Activated T-cell treated with anti-CD3 and anti-CD28 coated beads for 48 hours (primary cell): ENCODE data around the gene VSTM2L.
A peak's percentile ranks its signal among the peaks of the same experiment; 100 is the strongest.

ENCODE experiments used
- DNase-seq: peaks from one replicate; pipeline ENCODE4 v3.0.0-alpha.2; 2020; ENCODE audit warnings: low read depth

Gene VSTM2L

GRCh38 chr20:37899105-37900045 lies 3.6 kb upstream of the VSTM2L start:
- no peak for DNase-seq

GRCh38 chr20:37901240-37901639 lies 1.7 kb upstream of the VSTM2L start:
- DNase-seq = no peak

GRCh38 chr20:37901654-37902503 lies 1.0 kb upstream of the VSTM2L start:
- DNase-seq = peak; percentile 19

DNA sequence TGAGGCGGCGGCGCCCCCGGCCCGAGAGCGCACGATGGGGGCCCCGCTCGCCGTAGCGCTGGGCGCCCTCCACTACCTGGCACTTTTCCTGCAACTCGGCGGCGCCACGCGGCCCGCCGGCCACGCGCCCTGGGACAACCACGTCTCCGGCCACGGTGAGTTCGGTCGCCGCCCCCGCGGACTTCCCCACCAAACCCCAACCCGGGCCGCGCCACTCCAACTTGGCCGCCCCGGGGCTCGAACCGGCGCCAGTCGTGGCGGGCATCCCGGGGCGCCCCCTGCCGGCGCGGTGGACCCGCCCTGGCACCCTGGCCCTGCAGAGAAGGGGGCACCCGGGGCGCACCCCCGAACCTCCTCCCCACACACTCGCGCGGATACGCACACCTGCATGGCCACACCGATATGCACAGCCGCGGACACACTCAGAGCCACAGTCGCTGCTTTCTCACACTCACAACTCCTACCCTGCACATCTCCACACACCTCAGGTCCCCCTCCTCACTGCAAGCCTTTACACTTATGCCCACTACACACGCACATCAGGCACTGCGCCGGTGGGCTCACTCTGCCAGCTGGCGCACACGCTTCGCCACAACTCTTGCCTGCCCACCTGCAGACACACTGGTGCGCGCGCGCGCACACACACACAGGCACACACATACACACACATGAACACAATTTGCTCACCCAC lies 535 bp downstream of the VSTM2L start:
- DNase-seq = no peak

DNA sequence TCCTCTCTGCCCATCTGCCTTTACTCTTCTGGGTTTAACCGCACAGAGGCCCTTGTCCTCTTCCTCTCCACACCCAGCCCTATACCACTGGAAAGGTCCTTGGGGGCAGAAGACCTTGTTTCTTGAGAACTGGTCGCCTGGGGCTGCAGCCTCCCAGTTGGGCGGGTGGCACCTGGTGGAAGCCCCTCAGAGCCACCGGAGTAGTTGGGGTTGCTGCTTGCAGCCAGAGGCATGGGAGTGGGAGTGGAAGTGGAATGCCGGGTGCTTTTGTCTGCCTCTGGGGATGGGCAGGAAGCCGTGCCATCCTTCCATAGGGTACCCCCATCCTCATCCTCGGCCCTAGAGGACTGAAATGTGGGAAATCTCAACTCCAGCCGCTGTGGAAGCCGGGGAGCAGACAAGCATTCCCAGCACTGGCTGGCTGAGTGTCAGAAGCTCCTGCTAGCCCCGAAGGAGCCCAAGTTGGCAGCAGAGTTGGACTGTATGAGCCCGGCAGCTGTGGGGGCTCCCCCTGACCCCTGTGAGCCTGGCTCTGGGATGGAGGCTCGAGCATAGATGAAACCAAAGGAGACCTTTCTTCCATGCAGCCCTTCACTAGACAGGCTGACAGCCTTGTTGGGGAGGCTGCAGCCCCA lies 1.2 kb downstream of the VSTM2L start:
- DNase-seq = no peak

DNA sequence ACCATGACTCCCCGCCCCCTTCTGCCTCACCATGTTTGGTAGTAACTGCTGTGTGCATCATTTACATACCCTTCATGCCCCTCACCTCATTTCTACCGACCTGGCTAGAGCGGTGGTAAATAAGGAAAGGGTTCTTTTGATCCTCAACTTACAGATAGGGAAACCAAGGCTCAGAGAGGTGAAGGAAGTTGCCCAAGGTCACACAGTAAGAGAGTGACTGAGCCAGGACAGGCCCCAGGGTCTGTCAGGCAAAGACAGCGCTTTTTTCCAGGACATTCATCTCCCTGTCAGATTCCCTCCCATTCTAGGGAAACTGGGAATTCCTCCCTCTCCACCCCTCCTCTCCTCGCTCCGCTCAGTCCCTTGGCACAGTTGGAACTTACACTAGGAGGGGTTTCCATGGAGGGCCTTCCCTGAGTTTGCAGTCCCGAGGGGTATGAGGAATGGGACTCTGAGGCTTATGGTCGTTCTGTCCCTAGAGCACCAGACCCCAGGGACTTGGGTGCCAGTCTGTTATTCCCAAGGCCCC lies 2.0 kb downstream of the VSTM2L start:
- no peak for DNase-seq

GRCh38 chr20:37905671-37906613 lies 3.0 kb downstream of the VSTM2L start:
- no peak for DNase-seq

DNA sequence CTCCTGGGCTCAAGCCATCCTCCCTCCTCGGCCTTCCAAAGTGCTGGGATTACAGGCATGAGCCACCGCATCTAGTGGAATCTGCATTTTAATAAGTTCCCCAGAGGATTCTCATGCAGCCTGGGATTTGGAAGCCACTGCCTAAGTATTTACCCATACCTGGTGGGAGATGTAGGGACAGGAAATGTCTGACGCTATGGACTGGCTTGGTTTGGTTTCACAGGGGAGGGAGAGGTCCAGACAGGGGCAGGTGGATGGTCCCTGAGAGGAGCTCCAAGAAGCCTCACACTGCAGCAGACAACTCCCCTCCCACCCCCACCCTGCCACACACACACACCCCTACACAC lies 4.4 kb downstream of the VSTM2L start:
- DNase-seq = no peak

GRCh38 chr20:37907677-37908401 lies 4.9 kb downstream of the VSTM2L start:
- DNase-seq = no peak

GRCh38 chr20:37911261-37911660 lies 8.3 kb downstream of the VSTM2L start:
- DNase-seq = no peak

DNA sequence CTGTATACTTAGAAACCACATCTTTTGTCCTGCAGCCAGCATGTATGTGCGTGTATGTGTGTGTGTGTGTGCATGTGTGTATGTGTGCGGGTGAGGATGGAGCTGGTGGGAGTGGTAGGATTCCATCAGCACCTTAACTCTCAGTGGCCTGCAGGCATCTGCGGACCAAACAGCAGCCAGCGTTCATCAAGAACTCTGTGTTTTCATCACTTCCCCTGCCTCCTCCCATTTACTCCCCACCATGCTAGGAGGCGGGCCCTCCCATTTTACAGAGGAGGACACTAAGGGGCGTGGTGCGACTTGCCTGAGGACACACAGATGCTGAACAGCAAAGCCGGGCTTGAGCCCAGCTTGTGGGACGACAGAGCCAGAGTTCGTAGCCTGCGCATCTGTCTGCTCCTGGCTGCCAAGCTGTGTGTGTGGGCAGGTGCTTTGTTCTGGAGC lies 8.9 kb downstream of the VSTM2L start:
- DNase-seq = no peak

- no peak for DNase-seq
These were observed 9.9 kb downstream of the VSTM2L start for GRCh38 chr20:37912874-37913273.

- DNase-seq = no peak
These were observed 10.8 kb downstream of the VSTM2L start for GRCh38 chr20:37913567-37914366.

GRCh38 chr20:37914367-37914671 lies 11.4 kb downstream of the VSTM2L start:
- DNase-seq = no peak

GRCh38 chr20:37914672-37915433 lies 11.9 kb downstream of the VSTM2L start:
- DNase-seq = no peak

DNA sequence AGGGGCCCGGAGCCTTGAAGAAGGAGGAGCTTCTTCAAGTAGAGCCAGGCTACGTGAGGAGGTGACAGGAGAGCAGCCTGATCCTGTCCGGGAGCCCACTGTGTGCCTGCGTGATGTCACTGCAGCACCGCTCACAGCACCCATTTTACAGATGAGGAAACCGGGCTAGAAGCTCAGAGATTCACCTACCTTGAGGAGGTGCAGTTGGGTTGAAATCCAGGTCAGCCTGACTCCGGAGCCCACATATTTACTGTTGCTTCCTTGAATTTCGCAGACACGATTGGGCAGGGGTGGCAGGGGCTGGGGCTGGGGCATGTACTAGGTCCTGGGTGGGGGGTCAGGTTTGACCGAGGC lies 12.5 kb downstream of the VSTM2L start:
- no peak for DNase-seq

GRCh38 chr20:37915800-37916570 lies 13.1 kb downstream of the VSTM2L start:
- no peak for DNase-seq

DNA sequence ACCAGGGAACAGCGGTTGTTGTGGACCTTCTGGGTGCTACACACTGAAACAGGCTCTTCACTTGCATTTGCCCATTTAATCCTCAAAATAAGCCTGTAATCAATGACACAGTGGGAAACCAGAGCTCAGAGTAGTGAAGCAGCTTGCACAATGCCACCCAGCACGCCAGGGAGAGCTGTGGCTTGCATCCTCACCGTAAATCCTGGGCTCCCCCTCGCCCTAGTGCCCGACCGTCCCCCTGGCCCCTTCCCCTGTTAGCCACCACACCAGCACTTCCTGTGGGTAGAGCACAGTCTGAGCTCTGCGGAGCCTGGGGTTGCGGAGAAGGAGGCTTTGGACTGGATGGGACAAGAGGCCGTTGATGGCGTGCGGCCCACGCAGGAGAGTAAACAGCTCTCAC lies 14.5 kb downstream of the VSTM2L start:
- DNase-seq = no peak
